ENCODE data around the gene ST3GAL3. TPM values are rescaled to one million over a fixed set of nuclear protein-coding genes. Genes with fewer than 3 reads are reported as not detected.
A peak's percentile ranks its signal among the peaks of the same experiment; 100 is the strongest.

ST3GAL3 gene
- total RNA-seq, 1 donor from 2014 or later, result 11.4 TPM

DNA sequence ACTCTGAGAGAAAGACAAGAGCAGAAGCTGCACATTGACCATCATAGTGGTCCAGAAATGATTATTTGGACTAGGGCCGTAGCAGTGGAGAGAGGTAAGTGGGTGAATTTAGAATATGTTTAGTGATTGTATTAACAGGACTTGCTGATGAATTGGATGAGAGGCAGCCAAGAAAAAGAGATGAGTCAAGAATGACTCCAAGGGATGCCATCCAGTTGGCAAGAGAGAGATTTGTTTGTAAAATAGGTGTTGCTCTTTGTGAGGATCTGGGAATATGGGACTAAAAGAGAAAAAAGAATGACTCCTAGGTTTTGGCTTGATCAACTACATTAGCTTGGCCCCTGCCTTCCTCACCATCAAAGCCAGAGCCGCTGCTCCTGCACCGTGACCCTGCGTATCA is 172.1 kb downstream of the ST3GAL3 start:
- no peak overlapping the region for H3K27ac Mint-ChIP-seq (ENCODE audit: unreplicated experiment)
- no peak overlapping the region for H3K4me3 ChIP-seq (ENCODE audit: insufficient read depth, low read depth, low read length)
- H3K9me3 Mint-ChIP-seq (ENCODE audit: unreplicated experiment), result no peaks in the 10 kb centered on the region
- H3K4me1 Mint-ChIP-seq (ENCODE audit: low read depth, unreplicated experiment), result no peaks in the 10 kb centered on the region
- H3K9me3 ChIP-seq (ENCODE audit: insufficient read depth, low read depth, low read length), result no peaks in the 10 kb centered on the region
- no peaks in the 10 kb centered on the region for H3K79me2 ChIP-seq (ENCODE audit: insufficient read depth, low read length)
- no peak overlapping the region for H3K9ac ChIP-seq (ENCODE audit: low read length)
- H2AFZ ChIP-seq (ENCODE audit: low read depth, low read length), result no peak overlapping the region
- peaks cover 11% of the 10 kb centered on the region for H3K4me1 ChIP-seq (ENCODE audit: insufficient read depth, low read length)
- no peak overlapping the region for H3K27ac ChIP-seq (ENCODE audit: low read depth, low read length)
- FAIRE-seq (peak; percentile 74), DNase-seq (ENCODE audit: low read depth) (peak; percentile 79)
- H3K36me3 ChIP-seq (ENCODE audit: insufficient read depth, low read length), result no peaks in the 10 kb centered on the region
- peak overlapping the region; percentile 10 for H3K4me2 ChIP-seq (ENCODE audit: low read length)
- no peak for TF ChIP-seq EZH2 (IDR thresholded peaks at IDR 0.05; ENCODE audit: insufficient read depth, low read length)
- TF ChIP-seq, protein P1, sequence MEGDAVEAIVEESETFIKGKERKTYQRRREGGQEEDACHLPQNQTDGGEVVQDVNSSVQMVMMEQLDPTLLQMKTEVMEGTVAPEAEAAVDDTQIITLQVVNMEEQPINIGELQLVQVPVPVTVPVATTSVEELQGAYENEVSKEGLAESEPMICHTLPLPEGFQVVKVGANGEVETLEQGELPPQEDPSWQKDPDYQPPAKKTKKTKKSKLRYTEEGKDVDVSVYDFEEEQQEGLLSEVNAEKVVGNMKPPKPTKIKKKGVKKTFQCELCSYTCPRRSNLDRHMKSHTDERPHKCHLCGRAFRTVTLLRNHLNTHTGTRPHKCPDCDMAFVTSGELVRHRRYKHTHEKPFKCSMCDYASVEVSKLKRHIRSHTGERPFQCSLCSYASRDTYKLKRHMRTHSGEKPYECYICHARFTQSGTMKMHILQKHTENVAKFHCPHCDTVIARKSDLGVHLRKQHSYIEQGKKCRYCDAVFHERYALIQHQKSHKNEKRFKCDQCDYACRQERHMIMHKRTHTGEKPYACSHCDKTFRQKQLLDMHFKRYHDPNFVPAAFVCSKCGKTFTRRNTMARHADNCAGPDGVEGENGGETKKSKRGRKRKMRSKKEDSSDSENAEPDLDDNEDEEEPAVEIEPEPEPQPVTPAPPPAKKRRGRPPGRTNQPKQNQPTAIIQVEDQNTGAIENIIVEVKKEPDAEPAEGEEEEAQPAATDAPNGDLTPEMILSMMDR (IDR thresholded peaks at IDR 0.05; ENCODE audit: insufficient read depth, low read depth, low read length), result no peak
- H4K20me1 ChIP-seq (ENCODE audit: insufficient read depth, low read length), result peaks cover 35% of the 10 kb centered on the region
- H3K36me3 Mint-ChIP-seq (ENCODE audit: low read depth, unreplicated experiment), result no peaks in the 10 kb centered on the region
- H3K27me3 ChIP-seq (ENCODE audit: insufficient read depth, low read length), result no peaks in the 10 kb centered on the region
- no peak overlapping the region for H3K4me3 Mint-ChIP-seq (ENCODE audit: unreplicated experiment)
- H3K27me3 Mint-ChIP-seq (ENCODE audit: low read depth, unreplicated experiment), result no peaks in the 10 kb centered on the region

DNA sequence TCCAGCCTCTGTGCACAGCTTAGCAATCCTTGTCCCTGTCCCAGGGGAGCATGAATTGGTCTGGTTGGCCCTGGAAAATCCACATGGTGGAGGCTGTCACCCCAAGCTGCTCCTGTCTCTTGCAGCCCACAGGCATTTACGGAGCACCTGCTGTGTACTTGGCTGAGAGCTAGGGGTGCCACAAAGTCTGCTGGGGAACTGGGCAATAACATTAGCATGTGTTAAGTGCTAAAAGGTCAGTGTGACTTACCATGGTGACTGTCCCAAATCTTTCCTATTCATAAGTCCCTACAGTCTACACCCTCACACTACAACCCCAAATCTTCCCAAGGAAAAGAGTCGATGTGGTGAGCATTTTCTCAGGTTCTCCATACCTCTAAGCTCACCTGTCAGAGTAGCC is 172.7 kb downstream of the ST3GAL3 start:
- TF ChIP-seq, protein P1 (IDR thresholded peaks at IDR 0.05; ENCODE audit: insufficient read depth, low read depth, low read length), result no peak
- TF ChIP-seq EZH2 (IDR thresholded peaks at IDR 0.05; ENCODE audit: insufficient read depth, low read length), result no peak
- Histone ChIP-seq H2AFZ (ENCODE audit: low read depth, low read length) (no peak overlapping the region), H4K20me1 (ENCODE audit: insufficient read depth, low read length) (peaks cover 39% of the 10 kb centered on the region), H3K79me2 (ENCODE audit: insufficient read depth, low read length) (no peaks in the 10 kb centered on the region), H3K36me3 (ENCODE audit: insufficient read depth, low read length) (no peaks in the 10 kb centered on the region), H3K4me3 (ENCODE audit: insufficient read depth, low read depth, low read length) (no peak overlapping the region), H3K4me2 (ENCODE audit: low read length) (no peak overlapping the region), H3K9me3 (ENCODE audit: insufficient read depth, low read depth, low read length) (no peaks in the 10 kb centered on the region), H3K9ac (ENCODE audit: low read length) (no peak overlapping the region), H3K27ac (ENCODE audit: low read depth, low read length) (no peak overlapping the region), H3K4me1 (ENCODE audit: insufficient read depth, low read length) (peaks cover 11% of the 10 kb centered on the region), H3K27me3 (ENCODE audit: insufficient read depth, low read length) (no peaks in the 10 kb centered on the region)
- Mint-ChIP-seq H3K9me3 (ENCODE audit: unreplicated experiment) (no peaks in the 10 kb centered on the region), H3K27ac (ENCODE audit: unreplicated experiment) (no peak overlapping the region), H3K27me3 (ENCODE audit: low read depth, unreplicated experiment) (no peaks in the 10 kb centered on the region), H3K4me3 (ENCODE audit: unreplicated experiment) (no peak overlapping the region), H3K36me3 (ENCODE audit: low read depth, unreplicated experiment) (no peaks in the 10 kb centered on the region), H3K4me1 (ENCODE audit: low read depth, unreplicated experiment) (no peaks in the 10 kb centered on the region)
- DNase-seq (ENCODE audit: low read depth) (no peak), FAIRE-seq (no peak)

DNA sequence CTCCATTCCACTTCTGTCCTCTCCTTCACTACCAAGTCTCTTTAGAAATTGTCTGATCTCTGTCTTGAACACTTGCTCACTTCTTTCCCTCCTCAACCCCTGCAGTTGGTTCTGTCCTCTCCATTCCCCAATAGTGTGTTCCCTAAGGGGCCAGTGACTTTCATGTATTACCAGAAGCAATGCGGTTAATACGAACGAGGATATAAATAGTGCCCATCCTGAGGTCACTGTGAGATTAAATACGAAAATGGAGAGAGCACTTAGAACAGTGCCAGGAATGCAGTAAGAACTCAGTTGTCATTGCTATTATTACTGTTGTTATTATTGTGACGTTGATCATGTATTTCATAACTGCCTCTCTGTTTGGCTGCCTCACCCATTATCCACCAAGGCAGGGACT is 173.3 kb downstream of the ST3GAL3 start:
- H2AFZ ChIP-seq (ENCODE audit: low read depth, low read length), result no peak overlapping the region
- Mint-ChIP-seq H3K9me3 (ENCODE audit: unreplicated experiment) (no peaks in the 10 kb centered on the region), H3K4me3 (ENCODE audit: unreplicated experiment) (no peak overlapping the region), H3K27me3 (ENCODE audit: low read depth, unreplicated experiment) (no peaks in the 10 kb centered on the region), H3K4me1 (ENCODE audit: low read depth, unreplicated experiment) (no peaks in the 10 kb centered on the region), H3K27ac (ENCODE audit: unreplicated experiment) (no peak overlapping the region), H3K36me3 (ENCODE audit: low read depth, unreplicated experiment) (peaks cover 1% of the 10 kb centered on the region)
- peaks cover 11% of the 10 kb centered on the region for H3K4me1 ChIP-seq (ENCODE audit: insufficient read depth, low read length)
- no peaks in the 10 kb centered on the region for H3K36me3 ChIP-seq (ENCODE audit: insufficient read depth, low read length)
- H3K9me3 ChIP-seq (ENCODE audit: insufficient read depth, low read depth, low read length), result no peaks in the 10 kb centered on the region
- no peak overlapping the region for H3K9ac ChIP-seq (ENCODE audit: low read length)
- DNase-seq (ENCODE audit: low read depth) (no peak), FAIRE-seq (no peak)
- H3K27ac ChIP-seq (ENCODE audit: low read depth, low read length), result no peak overlapping the region
- H3K4me2 ChIP-seq (ENCODE audit: low read length), result no peak overlapping the region
- H3K79me2 ChIP-seq (ENCODE audit: insufficient read depth, low read length), result no peaks in the 10 kb centered on the region
- TF ChIP-seq, protein P1 (IDR thresholded peaks at IDR 0.05; ENCODE audit: insufficient read depth, low read depth, low read length), result no peak
- TF ChIP-seq EZH2 (IDR thresholded peaks at IDR 0.05; ENCODE audit: insufficient read depth, low read length), result no peak
- no peak overlapping the region for H3K4me3 ChIP-seq (ENCODE audit: insufficient read depth, low read depth, low read length)
- H4K20me1 ChIP-seq (ENCODE audit: insufficient read depth, low read length), result peaks cover 39% of the 10 kb centered on the region
- no peaks in the 10 kb centered on the region for H3K27me3 ChIP-seq (ENCODE audit: insufficient read depth, low read length)

Data from astrocyte (in vitro differentiated cells and primary cell).